LNCaP clone FGC (cell line): ENCODE results near the gene TRMT44.

Experiments
- DNase-seq: peaks from one replicate; pipeline ENCODE4 v3.0.0-alpha.2; 2011; ENCODE audit warnings: low read depth
- H3K4me3 ChIP-seq: 2 replicates; pipeline ENCODE4 v1.5.1; 2011; ENCODE audit warnings: mild to moderate bottlenecking, low read depth, low read length, control low read depth
- TF ChIP-seq, protein P1 (sequence below): IDR thresholded peaks from 2 replicates; pipeline ENCODE4 v1.5.1; 2012; ENCODE audit warnings: mild to moderate bottlenecking; ENCODE audit not compliant: control insufficient read depth, insufficient read depth; ENCODE audit errors: extremely low read depth

The TRMT44 gene

DNA sequence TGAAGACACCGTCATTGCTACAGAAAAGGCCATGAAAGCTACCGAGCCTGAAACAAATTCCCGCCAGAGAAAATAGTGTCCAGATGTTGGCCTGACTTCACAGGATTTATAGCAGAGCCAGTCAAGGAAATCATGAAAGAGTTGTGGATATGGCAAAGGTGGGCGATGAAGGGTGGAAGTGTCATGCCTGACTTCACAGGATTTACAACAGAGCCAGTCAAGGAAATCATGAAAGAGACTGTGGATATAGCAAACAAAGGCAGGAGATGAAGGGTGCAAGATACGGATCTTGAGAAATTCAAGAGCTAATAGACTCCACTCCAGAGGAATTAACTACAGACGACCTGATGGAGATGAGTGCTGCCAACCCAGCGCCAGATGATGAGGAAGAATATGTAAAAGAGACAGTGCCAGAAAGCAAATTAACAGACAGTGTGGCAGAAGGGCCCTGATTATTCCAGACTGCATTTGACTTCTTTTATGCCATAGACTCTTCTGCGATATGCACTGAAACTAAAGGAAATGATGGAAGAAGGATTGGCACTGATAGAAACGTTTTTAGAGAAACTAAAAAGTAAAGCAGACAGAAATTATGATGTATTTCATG is 17.2 kb downstream of the TRMT44 start:
- TF ChIP-seq, protein P1, sequence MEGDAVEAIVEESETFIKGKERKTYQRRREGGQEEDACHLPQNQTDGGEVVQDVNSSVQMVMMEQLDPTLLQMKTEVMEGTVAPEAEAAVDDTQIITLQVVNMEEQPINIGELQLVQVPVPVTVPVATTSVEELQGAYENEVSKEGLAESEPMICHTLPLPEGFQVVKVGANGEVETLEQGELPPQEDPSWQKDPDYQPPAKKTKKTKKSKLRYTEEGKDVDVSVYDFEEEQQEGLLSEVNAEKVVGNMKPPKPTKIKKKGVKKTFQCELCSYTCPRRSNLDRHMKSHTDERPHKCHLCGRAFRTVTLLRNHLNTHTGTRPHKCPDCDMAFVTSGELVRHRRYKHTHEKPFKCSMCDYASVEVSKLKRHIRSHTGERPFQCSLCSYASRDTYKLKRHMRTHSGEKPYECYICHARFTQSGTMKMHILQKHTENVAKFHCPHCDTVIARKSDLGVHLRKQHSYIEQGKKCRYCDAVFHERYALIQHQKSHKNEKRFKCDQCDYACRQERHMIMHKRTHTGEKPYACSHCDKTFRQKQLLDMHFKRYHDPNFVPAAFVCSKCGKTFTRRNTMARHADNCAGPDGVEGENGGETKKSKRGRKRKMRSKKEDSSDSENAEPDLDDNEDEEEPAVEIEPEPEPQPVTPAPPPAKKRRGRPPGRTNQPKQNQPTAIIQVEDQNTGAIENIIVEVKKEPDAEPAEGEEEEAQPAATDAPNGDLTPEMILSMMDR, result no peak
- no peak overlapping the region for H3K4me3 ChIP-seq
- no peak for DNase-seq

DNA sequence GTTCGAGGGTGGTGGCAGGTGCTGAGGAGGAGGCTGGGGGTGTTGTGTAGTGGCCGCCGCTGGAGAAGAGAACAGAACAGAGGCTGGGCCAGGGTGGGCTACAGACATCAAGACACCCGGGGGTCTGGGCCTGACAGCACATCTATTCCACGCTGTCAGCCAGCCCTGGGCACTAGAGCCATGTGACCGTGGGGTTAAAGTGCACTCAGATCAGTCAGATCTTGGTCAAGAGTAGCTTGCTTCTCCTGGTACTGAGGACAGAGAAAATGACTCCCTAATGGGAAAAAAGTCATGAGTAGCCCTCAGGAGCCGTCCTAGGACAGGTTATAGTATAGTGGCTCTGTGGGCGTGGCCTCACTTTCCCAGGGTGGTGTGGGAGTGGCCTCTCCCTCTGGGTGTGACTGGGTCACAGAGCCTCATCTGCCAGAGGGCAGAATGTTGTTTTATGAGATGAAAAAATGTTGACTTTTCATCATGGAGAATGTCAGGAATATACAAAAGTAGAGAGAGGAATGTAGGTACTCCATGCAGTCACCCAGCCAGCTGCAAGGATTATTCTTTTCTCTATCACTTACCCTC is 19.4 kb downstream of the TRMT44 start:
- DNase-seq, result no peak
- no peak overlapping the region for H3K4me3 ChIP-seq
- TF ChIP-seq, protein P1, result no peak

- TF ChIP-seq, protein P1, result no peak
- no peak overlapping the region for H3K4me3 ChIP-seq
- no peak for DNase-seq
Observed at GRCh38 chr4:8461086-8461485, 20.5 kb downstream of the TRMT44 start.

DNA sequence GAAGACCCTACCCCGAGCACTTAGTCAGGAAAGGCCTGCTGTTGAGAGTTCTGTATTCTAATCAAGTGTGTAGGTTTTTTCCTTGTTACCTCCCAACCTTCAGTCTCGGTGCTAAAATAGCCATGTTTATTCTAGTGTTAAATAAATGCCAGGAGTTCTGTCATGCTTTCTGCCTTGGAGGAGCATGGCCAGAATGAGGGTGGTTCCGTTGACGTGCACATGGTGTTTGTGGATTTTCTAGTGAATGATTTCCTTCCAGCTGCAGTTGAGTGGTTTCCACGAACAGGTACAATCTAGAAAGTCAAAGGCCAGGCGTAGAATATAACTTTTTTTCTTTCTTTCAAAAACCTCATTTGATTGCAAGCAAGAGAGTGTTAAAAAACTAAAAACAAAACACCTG is 21.0 kb downstream of the TRMT44 start:
- no peak overlapping the region for H3K4me3 ChIP-seq
- DNase-seq, result no peak
- TF ChIP-seq, protein P1, result no peak

DNA sequence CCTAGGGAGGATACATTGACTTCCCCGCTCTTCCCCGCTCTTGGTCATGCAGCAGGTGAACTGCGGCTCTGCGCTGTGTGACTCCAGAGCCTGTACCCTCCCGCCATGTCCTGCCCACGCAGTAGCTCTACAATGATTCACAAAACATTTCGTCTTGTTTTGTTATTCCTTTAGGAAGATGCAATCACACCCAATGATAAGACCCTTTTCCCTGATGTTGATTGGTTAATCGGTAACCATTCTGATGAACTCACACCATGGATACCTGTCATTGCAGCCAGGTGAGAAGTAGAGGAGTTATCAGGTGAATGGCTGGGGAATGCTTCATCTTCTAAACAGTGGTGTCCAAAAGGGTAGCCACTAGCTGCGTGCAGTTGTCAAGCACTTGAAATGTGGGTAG is 23.2 kb downstream of the TRMT44 start:
- TF ChIP-seq, protein P1, result no peak
- H3K4me3 ChIP-seq, result no peak overlapping the region
- no peak for DNase-seq

DNA sequence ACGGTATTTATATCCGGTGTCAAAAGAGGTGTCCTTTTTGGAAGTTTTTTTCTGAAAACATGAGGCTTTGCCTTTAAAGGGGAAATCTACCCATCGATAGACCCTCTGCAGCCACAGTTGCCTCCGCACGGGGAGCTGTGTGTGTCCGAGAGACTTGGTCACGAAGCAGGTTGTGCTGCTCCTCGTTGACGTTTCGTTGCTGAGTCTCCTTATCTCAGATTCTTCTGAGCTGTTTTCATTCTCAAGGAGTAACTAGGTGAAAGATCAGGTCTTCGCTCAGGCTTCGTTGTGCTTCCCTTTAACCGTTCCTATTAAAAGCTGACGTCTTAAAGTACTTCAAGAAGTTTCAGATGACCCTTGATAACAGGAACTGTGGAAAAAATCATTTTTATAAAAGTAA is 23.8 kb downstream of the TRMT44 start:
- DNase-seq, result no peak
- TF ChIP-seq, protein P1, result no peak
- no peak overlapping the region for H3K4me3 ChIP-seq
